GM12891 (cell line): ENCODE data around the gene ERGIC3.

Experiments used
- PAX5 ChIP-seq: IDR thresholded peaks from 2 replicates; pipeline ENCODE4 v1.6.1; 2011; ENCODE audit warnings: low read length, moderate library complexity, mild to moderate bottlenecking; ENCODE audit not compliant: insufficient read depth, severe bottlenecking
- POLR2A ChIP-seq: IDR thresholded peaks from 2 replicates; pipeline ENCODE4 v1.6.1; 2011; ENCODE audit warnings: low read depth, low read length, control low read depth
- POLR2AphosphoS5 ChIP-seq: IDR thresholded peaks from 2 replicates; pipeline ENCODE4 v1.6.1; 2011; ENCODE audit warnings: low read depth, low read length, control low read depth
- TAF1 ChIP-seq: IDR thresholded peaks from 2 replicates; pipeline ENCODE4 v1.6.1; 2011; ENCODE audit warnings: low read depth, low read length, control low read depth

DNA sequence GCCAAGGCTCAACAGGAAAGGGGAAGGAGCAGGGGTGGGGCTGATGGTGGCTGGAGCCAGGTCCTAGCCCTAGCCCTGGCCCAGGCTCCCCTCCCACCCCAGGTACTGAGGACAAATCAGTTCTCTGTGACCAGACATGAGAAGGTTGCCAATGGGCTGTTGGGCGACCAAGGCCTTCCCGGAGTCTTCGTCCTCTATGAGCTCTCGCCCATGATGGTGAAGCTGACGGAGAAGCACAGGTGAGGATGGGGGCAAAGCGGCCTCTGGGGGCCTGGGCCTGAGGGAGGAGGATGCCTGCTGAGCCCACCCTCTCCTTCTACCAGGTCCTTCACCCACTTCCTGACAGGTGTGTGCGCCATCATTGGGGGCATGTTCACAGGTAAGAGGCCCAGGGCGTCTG lies 15.0 kb downstream of the ERGIC3 start:
- no peak for TF ChIP-seq PAX5
- TF ChIP-seq POLR2AphosphoS5 = no peak
- no peak for TF ChIP-seq TAF1
- TF ChIP-seq POLR2A = no peak
